Activated CD8-positive, alpha-beta T cell treated with anti-CD3 and anti-CD28 coated beads for 36 hours (primary cell): Measurements from ENCODE around the gene DDB1. TPM values are rescaled to one million over a fixed set of nuclear protein-coding genes. Genes with fewer than 3 reads are reported as not detected.
A peak's percentile ranks its signal among the peaks of the same experiment; 100 is the strongest.

Experiments
- ATAC-seq: fragments of 200-7000 bp; cut with Tn5 transposase; one replicate; pipeline ENCODE4 v1.10.0; 2021; ENCODE audit warnings: mild to moderate bottlenecking, moderate library complexity
- CTCF ChIA-PET: fragments of 350-600 bp; sonication (Branson Sonifier 250); formaldehyde crosslinking; loops from one replicate; lab custom pipeline; 2021; ENCODE audit warnings: antibody characterized with exemption; lab: Charles Lee
- POLR2A ChIA-PET: fragments of 350-600 bp; sonication (Branson Sonifier 250); formaldehyde crosslinking; loops from one replicate; lab custom pipeline; 2021; ENCODE audit warnings: antibody characterized with exemption; lab: Charles Lee
- DNase-seq: peaks from one replicate; pipeline ENCODE4 v3.0.0-alpha.2; 2020
- H3K27ac Mint-ChIP-seq: one replicate; pipeline ENCODE4 v1.8.0; 2021; ENCODE audit warnings: mild to moderate bottlenecking, mixed read lengths
- H3K27me3 Mint-ChIP-seq: one replicate; pipeline ENCODE4 v1.8.0; 2021; ENCODE audit warnings: mixed read lengths
- H3K36me3 Mint-ChIP-seq: one replicate; pipeline ENCODE4 v1.8.0; 2021; ENCODE audit warnings: low read depth, mixed read lengths
- H3K4me1 Mint-ChIP-seq: one replicate; pipeline ENCODE4 v1.8.0; 2021; ENCODE audit warnings: low read depth, mixed read lengths
- H3K4me3 Mint-ChIP-seq: one replicate; pipeline ENCODE4 v1.8.0; 2021; ENCODE audit warnings: mild to moderate bottlenecking, moderate library complexity, mixed read lengths
- H3K9me3 Mint-ChIP-seq: one replicate; pipeline ENCODE4 v1.8.0; 2021; ENCODE audit warnings: mixed read lengths
- CTCF ChIP-seq: fragments of 200-600 bp; IDR thresholded peaks from one replicate; pipeline ENCODE4 v1.8.0; 2022; ENCODE audit warnings: antibody characterized with exemption, mild to moderate bottlenecking
- intact Hi-C: fragments of 100-400 bp; cut with micrococcal nuclease; formaldehyde crosslinking; loops from one replicate; pipeline ENCODE4 v1.10.0; 2022
- total RNA-seq, 2 experiments: library from RNA; stranded (reverse); gene quantifications; one replicate each; pipeline ENCODE4 v1.2.3, GENCODE V29; 2021

The DDB1 gene
- total RNA-seq, 2 experiments from 2014 or later = 269 to 270 TPM

DNA sequence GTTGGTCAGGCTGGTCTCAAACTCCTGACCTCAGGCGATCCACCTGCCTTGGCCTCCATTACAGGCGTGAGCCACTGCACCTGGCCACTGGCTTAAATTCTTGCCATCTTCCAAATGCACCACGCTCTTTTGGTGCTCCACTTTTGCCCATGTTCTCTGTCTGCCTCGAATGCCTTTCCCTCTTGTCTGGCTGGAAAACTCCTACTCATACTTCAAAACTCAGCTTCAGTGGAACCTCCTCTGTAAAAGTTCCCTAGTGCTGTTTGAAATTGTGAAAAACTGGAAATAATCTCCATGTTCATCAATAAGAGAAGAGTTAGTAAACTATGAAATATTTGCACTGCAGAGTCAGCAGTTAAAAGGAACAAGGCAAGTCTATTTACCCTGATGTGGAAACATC is 49.3 kb downstream of the DDB1 start:
- Mint-ChIP-seq H3K9me3 (no peaks in the 10 kb centered on the region), H3K36me3 (peaks cover 60% of the 10 kb centered on the region), H3K4me1 (no peaks in the 10 kb centered on the region), H3K27me3 (no peaks in the 10 kb centered on the region), H3K27ac (no peak overlapping the region), H3K4me3 (no peak overlapping the region)
- CTCF ChIA-PET = interaction anchor here (1.2 kb wide), 1 partner anchor 32 kb away, joined by 3 read pairs; no protein-coding TSS in a partner anchor
- DNase-seq (no peak), ATAC-seq (no peak)
- TF ChIP-seq CTCF = no peak
- intact Hi-C loops = no loop called here
- POLR2A ChIA-PET = interaction anchor here (4.6 kb wide), 1 partner anchor 11 kb away, joined by 23 read pairs; the partner anchor contains the start of gene VWCE

DNA sequence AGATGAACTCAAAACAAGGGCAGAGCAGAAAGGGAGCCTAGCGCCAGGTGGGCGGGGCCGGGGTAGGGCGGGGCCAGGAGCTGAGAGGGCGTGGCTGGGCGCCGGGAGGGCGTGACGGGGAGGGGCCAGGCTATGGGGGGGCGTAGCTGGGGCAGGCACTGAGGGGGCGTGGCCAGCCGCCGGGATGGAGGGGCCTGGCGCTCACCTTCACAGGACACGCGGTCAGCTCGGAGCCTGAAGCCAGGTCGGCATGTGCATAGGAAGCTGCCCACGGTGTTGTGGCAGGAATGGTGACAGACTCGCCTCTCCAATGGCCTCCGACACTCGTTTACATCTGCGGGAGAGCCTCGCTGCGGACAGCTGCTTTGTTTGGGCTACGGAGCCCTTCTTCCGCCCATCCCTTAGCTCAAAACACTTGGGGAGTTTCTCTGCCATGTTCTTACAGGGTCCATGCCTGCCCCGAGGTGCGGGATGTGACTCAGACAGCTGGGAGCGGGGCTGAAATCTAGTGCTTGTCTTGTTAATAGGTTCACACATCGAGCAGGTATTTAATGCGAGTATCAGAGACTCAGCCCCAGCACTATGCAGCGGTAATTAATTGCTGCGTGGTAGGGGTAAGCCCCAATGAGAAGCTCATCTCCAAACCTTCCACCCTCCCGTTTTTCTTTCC is 51.2 kb downstream of the DDB1 start:
- H3K9me3 Mint-ChIP-seq = no peaks in the 10 kb centered on the region
- H3K4me1 Mint-ChIP-seq = peaks cover 2% of the 10 kb centered on the region
- no peaks in the 10 kb centered on the region for H3K27me3 Mint-ChIP-seq
- ATAC-seq (peak; percentile 98), DNase-seq (peak; percentile 51)
- peaks cover 57% of the 10 kb centered on the region for H3K36me3 Mint-ChIP-seq
- ChIA-PET CTCF (interaction anchor here (1.3 to 1.5 kb wide), 2 partner anchors 12 to 27 kb away, joined by 5 read pairs; no protein-coding TSS in a partner anchor), POLR2A (interaction anchor here (0.5 to 4.6 kb wide), 4 partner anchors 12 to 333 kb away, joined by 3 to 23 read pairs (median 3); partner anchors contain the start of gene VWCE)
- intact Hi-C loops = no loop called here
- TF ChIP-seq CTCF = no peak
- no peak overlapping the region for H3K4me3 Mint-ChIP-seq
- H3K27ac Mint-ChIP-seq = no peak overlapping the region

- ATAC-seq (no peak), DNase-seq (no peak)
- Mint-ChIP-seq H3K9me3 (no peaks in the 10 kb centered on the region), H3K27me3 (no peaks in the 10 kb centered on the region), H3K4me3 (no peak overlapping the region), H3K27ac (no peak overlapping the region), H3K4me1 (peaks cover 2% of the 10 kb centered on the region), H3K36me3 (peaks cover 54% of the 10 kb centered on the region)
- CTCF ChIA-PET = interaction anchor here (1.3 to 1.5 kb wide), 2 partner anchors 13 to 27 kb away, joined by 5 read pairs; no protein-coding TSS in a partner anchor
- intact Hi-C loops = no loop called here
- POLR2A ChIA-PET = interaction anchor here (0.6 to 4.6 kb wide), 3 partner anchors 13 to 333 kb away, joined by 3 to 23 read pairs (median 3); partner anchors contain the start of gene VWCE
- TF ChIP-seq CTCF = no peak
Observed at GRCh38 chr11:61280883-61281580, 51.9 kb downstream of the DDB1 start.

DNA sequence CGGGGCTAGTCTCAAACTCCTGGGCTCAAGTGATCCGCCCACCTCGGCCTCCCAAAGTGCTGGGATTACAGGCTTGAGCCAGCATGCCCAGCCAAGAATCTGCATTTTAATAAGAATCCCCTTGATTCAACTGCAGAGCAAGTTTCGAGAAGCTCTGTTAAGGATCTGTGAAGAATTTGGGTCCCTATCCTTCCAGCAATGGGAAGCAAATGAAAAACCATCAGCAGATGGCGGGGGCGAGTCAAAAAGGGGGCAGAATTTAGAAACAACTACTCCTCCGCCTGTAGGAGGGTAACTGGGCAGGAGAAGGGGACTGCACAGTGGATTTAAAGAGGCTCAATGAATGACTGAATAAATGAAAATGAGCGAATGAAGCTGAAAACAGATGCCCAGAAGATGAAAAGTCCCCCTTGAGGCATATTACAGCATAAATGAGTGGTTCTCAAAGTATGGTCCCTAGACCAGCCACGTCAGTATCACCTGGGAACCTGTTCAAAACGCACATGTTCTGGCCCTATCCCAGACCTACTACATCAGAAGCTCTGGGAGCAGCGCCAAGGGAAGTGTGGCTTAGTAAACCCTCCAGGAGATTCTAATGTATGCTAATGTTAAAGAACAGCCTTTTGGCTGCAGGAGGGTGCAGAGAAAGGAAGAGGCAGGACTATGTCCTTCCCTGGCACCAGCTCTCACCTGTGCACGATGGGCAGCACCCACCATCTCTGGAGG is 52.8 kb downstream of the DDB1 start:
- Mint-ChIP-seq H3K4me3 (no peak overlapping the region), H3K4me1 (peaks cover 2% of the 10 kb centered on the region), H3K27ac (no peak overlapping the region), H3K27me3 (no peaks in the 10 kb centered on the region), H3K9me3 (no peaks in the 10 kb centered on the region), H3K36me3 (peaks cover 49% of the 10 kb centered on the region)
- CTCF ChIA-PET = interaction anchor here (0.6 to 1.4 kb wide), 3 partner anchors 26 to 232 kb away, joined by 3 read pairs; no protein-coding TSS in a partner anchor
- POLR2A ChIA-PET = interaction anchor here (4.6 kb wide), 1 partner anchor 14 kb away, joined by 23 read pairs; the partner anchor contains the start of gene VWCE
- ATAC-seq = no peak
- no peak for DNase-seq
- no peak for TF ChIP-seq CTCF
- intact Hi-C loops = no loop called here
